ENCODE results near the gene ADAMTSL3. TPM values are rescaled to one million over a fixed set of nuclear protein-coding genes. Genes with fewer than 3 reads are reported as not detected.

The ADAMTSL3 gene
- total and polyA plus RNA-seq, 2 experiments from 2014 or later = 0.61 to 0.87 TPM

DNA sequence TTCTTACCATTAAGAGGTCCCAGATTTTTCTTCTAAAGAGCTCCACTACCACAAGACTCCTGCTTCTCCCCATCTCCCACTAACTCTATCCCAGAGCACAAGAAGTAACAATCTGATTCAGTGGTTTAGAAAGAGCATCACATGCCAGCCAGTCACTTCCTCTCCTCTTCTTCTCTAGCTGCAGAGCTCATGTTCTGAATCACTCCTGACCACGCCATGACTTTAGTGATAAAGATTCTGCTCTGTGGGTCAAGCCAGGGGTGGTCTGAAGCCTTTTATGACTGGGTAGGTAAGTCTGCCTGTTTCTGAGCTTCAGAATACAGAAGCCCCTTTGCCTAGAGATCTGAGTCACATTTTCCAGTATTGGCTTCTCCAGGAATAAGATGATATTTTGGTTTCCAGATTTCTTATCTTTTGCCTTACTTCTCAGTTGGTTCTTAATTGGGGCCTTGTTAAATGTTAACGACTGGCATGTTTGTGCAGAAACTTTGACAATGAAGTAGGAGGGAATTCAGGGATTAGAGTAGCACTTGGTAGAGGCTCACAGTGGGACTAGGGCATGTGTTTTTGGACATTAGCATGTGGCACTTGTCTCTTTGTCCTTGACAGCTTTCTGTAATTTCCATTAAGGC lies 27.6 kb upstream of the ADAMTSL3 start (continued):
- no peak for TF ChIP-seq CTCF (conservative IDR thresholded peaks at IDR 0.05; ENCODE audit: low read depth in 2 of 2)

DNA sequence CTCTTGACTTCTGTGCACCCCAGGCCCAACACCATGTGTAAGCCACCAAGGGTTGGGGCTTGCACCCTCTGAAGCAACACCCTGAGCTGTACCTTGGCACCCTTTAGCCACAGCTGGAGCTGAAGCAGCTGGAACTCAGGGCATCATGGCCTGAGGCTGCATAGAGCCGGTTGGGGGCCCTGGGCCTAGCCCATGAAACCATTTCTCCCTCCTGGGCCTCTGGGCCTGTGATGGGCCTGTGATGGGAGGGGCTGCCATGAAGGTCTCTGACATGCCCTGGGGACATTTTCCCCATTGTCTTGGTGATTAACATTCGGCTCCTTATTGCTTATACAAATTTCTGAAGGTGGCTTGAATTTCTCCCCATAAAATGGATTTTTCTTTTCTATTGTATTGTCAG lies 22.4 kb upstream of the ADAMTSL3 start:
- H3K4me2 ChIP-seq = no peak overlapping the region
- H2AFZ ChIP-seq = no peak overlapping the region
- H3K27me3 Mint-ChIP-seq (ENCODE audit: insufficient read depth, low read depth, poor library complexity) = no peaks in the 10 kb centered on the region
- no peak for TF ChIP-seq ZNF114 (CRISPR knock-in tag; IDR thresholded peaks at IDR 0.05)
- ATAC-seq (no peak), DNase-seq (ENCODE audit: low spot score) (no peak)
- no peaks in the 10 kb centered on the region for H3K27me3 ChIP-seq (ENCODE audit: insufficient read depth)
- no peaks in the 10 kb centered on the region for H3K36me3 ChIP-seq (ENCODE audit: insufficient read depth)
- H3K79me2 ChIP-seq (replicated peaks; ENCODE audit: insufficient read depth) = no peaks in the 10 kb centered on the region
- peaks cover 13% of the 10 kb centered on the region for H3K36me3 Mint-ChIP-seq (ENCODE audit: low read depth)
- no peak overlapping the region for H3K27ac ChIP-seq (ENCODE audit: low read depth)
- H3K4me1 Mint-ChIP-seq = no peaks in the 10 kb centered on the region
- H3K9me3 Mint-ChIP-seq = peaks cover 25% of the 10 kb centered on the region
- no peak overlapping the region for H3K4me3 Mint-ChIP-seq
- H3K4me3 ChIP-seq = no peak overlapping the region
- no peaks in the 10 kb centered on the region for H3K9me2 ChIP-seq (ENCODE audit: insufficient read depth)
- no peaks in the 10 kb centered on the region for H3K4me1 ChIP-seq (ENCODE audit: insufficient read depth)
- H4K20me1 ChIP-seq (replicated peaks; ENCODE audit: insufficient read depth) = no peaks in the 10 kb centered on the region
- H3F3A ChIP-seq (replicated peaks; ENCODE audit: low read depth) = no peaks in the 10 kb centered on the region
- H3K27ac Mint-ChIP-seq = no peak overlapping the region

GRCh38 chr15:83643201-83643600 lies 10.7 kb upstream of the ADAMTSL3 start:
- Histone ChIP-seq H3K4me2 (no peak overlapping the region), H3K9me2 (ENCODE audit: insufficient read depth) (no peaks in the 10 kb centered on the region), H3K36me3 (ENCODE audit: insufficient read depth) (no peaks in the 10 kb centered on the region), H3K27ac (ENCODE audit: low read depth) (no peak overlapping the region), H3K79me2 (replicated peaks; ENCODE audit: insufficient read depth) (no peaks in the 10 kb centered on the region), H3F3A (replicated peaks; ENCODE audit: low read depth) (no peaks in the 10 kb centered on the region), H2AFZ (no peak overlapping the region), H3K4me3 (no peak overlapping the region), H3K27me3 (ENCODE audit: insufficient read depth) (no peaks in the 10 kb centered on the region), H3K4me1 (ENCODE audit: insufficient read depth) (no peaks in the 10 kb centered on the region), H4K20me1 (replicated peaks; ENCODE audit: insufficient read depth) (no peaks in the 10 kb centered on the region)
- Mint-ChIP-seq H3K27ac (no peak overlapping the region), H3K4me3 (no peak overlapping the region), H3K27me3 (ENCODE audit: insufficient read depth, low read depth, poor library complexity) (peaks cover 1% of the 10 kb centered on the region), H3K36me3 (ENCODE audit: low read depth) (no peaks in the 10 kb centered on the region), H3K4me1 (no peaks in the 10 kb centered on the region; the same call in 2 of the 3 replicates), H3K9me3 (peaks cover 8% of the 10 kb centered on the region; the same call in 2 of the 3 replicates)
- ATAC-seq = no peak
- no peak for DNase-seq (ENCODE audit: low spot score)
- TF ChIP-seq NANOG (IDR thresholded peaks at IDR 0.05; ENCODE audit: borderline replicate concordance) = no peak
- TF ChIP-seq ZNF462 (CRISPR knock-in tag; IDR thresholded peaks at IDR 0.05) = no peak
- no peak for TF ChIP-seq JUNB (IDR thresholded peaks at IDR 0.05; ENCODE audit: unreplicated experiment)
- TF ChIP-seq EZH2 (IDR thresholded peaks at IDR 0.05; ENCODE audit: low read depth, unreplicated experiment) = no peak
- TF ChIP-seq EZH2phosphoT487 (IDR thresholded peaks at IDR 0.05; ENCODE audit: unreplicated experiment) = no peak
- TF ChIP-seq ZNF331 (CRISPR knock-in tag; IDR thresholded peaks at IDR 0.05; ENCODE audit: low read depth) = no peak
- TF ChIP-seq POLR2AphosphoS5 (IDR thresholded peaks at IDR 0.05; ENCODE audit: low read depth) = no peak
- no peak for TF ChIP-seq CREB1 (CRISPR knock-in tag; IDR thresholded peaks at IDR 0.05; ENCODE audit: low read depth)
